ENCODE results near the gene KIF25.

GRCh38 chr6:167952512-167952859 lies 45.0 kb upstream of the KIF25 start:
- TF ChIP-seq CTCF (IDR thresholded peaks at IDR 0.05) (no peak), POLR2A (IDR thresholded peaks at IDR 0.05) (no peak)

All from heart left ventricle (tissue), 13 donors.